SK-N-SH treated with all-trans-retinoic acid at 6 μM for 48 hours (cell line): ENCODE results near the gene TAF1C.

Experiments
- ATAC-seq: fragments of 200-7000 bp; cut with Tn5 transposase; 3 replicates; pipeline ENCODE4 v1.9.1; 2020; ENCODE audit warnings: mild to moderate bottlenecking, moderate library complexity
- ARNTL ChIP-seq: fragments of 450-650 bp; formaldehyde crosslinking; IDR thresholded peaks from 2 replicates; pipeline ENCODE4 v1.5.0; 2020; ENCODE audit warnings: low read depth, mild to moderate bottlenecking, moderate library complexity, borderline replicate concordance
- CREB5 ChIP-seq: fragments of 250-450 bp; sonication (Bioruptor Pico); IDR thresholded peaks from 2 replicates; pipeline ENCODE4 v1.5.1; 2020; ENCODE audit warnings: low read depth, mild to moderate bottlenecking, moderate library complexity
- CSDC2 ChIP-seq: fragments of 250-450 bp; sonication (Bioruptor Pico); IDR thresholded peaks from 2 replicates; pipeline ENCODE4 v1.5.0; 2020; ENCODE audit warnings: mild to moderate bottlenecking, moderate library complexity
- ESRRG ChIP-seq: fragments of 250-450 bp; sonication (Bioruptor Pico); IDR thresholded peaks from 2 replicates; pipeline ENCODE4 v1.6.1; 2021; ENCODE audit warnings: mild to moderate bottlenecking
- ISL1 ChIP-seq: fragments of 250-450 bp; sonication (Bioruptor Pico); IDR thresholded peaks from 2 replicates; pipeline ENCODE4 v2.1.2; 2022; ENCODE audit warnings: mild to moderate bottlenecking, moderate library complexity
- OSR1 ChIP-seq: fragments of 250-450 bp; sonication (Bioruptor Pico); IDR thresholded peaks from 2 replicates; pipeline ENCODE4 v1.8.0; 2022; ENCODE audit warnings: moderate library complexity, mild to moderate bottlenecking, inconsistent platforms
- PATZ1 ChIP-seq: fragments of 250-450 bp; sonication (Bioruptor Pico); IDR thresholded peaks from 2 replicates; pipeline ENCODE4 v1.8.0; 2020; ENCODE audit warnings: mild to moderate bottlenecking, moderate library complexity, borderline replicate concordance
- PPARA ChIP-seq: fragments of 250-450 bp; sonication (Bioruptor Pico); IDR thresholded peaks from 2 replicates; pipeline ENCODE4 v1.5.0; 2020; ENCODE audit warnings: mild to moderate bottlenecking, borderline replicate concordance
- RARB ChIP-seq: fragments of 250-450 bp; sonication (Bioruptor Pico); IDR thresholded peaks from 2 replicates; pipeline ENCODE4 v1.8.0; 2021; ENCODE audit warnings: mild to moderate bottlenecking, moderate library complexity
- SNAI2 ChIP-seq: fragments of 250-450 bp; sonication (Bioruptor Pico); IDR thresholded peaks from 2 replicates; pipeline ENCODE4 v1.5.0; 2020; ENCODE audit warnings: mild to moderate bottlenecking, moderate library complexity
- TCF4 ChIP-seq: fragments of 250-450 bp; sonication (Bioruptor Pico); IDR thresholded peaks from 2 replicates; pipeline ENCODE4 v1.8.0; 2021; ENCODE audit warnings: mild to moderate bottlenecking, moderate library complexity, borderline replicate concordance
- TOX ChIP-seq: fragments of 250-450 bp; sonication (Bioruptor Pico); IDR thresholded peaks from 2 replicates; pipeline ENCODE4 v1.8.0; 2021; ENCODE audit warnings: mild to moderate bottlenecking, moderate library complexity, borderline replicate concordance
- TSHZ2 ChIP-seq: fragments of 250-450 bp; sonication (Bioruptor Pico); IDR thresholded peaks from 2 replicates; pipeline ENCODE4 v1.5.0; 2020; ENCODE audit warnings: mild to moderate bottlenecking, moderate library complexity
- ZC3H10 ChIP-seq: fragments of 250-450 bp; sonication (Bioruptor Pico); IDR thresholded peaks from 2 replicates; pipeline ENCODE4 v1.5.1; 2021; ENCODE audit warnings: mild to moderate bottlenecking, moderate library complexity
- ZFP3 ChIP-seq: fragments of 250-450 bp; sonication (Bioruptor Pico); IDR thresholded peaks from 2 replicates; pipeline ENCODE4 v1.5.0; 2020; ENCODE audit warnings: mild to moderate bottlenecking, moderate library complexity
- ZFP30 ChIP-seq: fragments of 450-650 bp; formaldehyde crosslinking; IDR thresholded peaks from 2 replicates; pipeline ENCODE4 v1.5.0; 2022; ENCODE audit warnings: mild to moderate bottlenecking, moderate library complexity
- ZNF565 ChIP-seq: fragments of 450-650 bp; formaldehyde crosslinking; conservative IDR thresholded peaks from 2 replicates; pipeline ENCODE4 v1.5.0; 2020; ENCODE audit warnings: low read depth, mild to moderate bottlenecking, moderate library complexity
- ZNF70 ChIP-seq: fragments of 450-650 bp; formaldehyde crosslinking; IDR thresholded peaks from 2 replicates; pipeline ENCODE4 v1.5.0; 2020; ENCODE audit warnings: mild to moderate bottlenecking, moderate library complexity
- ZNF8 ChIP-seq: fragments of 450-650 bp; formaldehyde crosslinking; IDR thresholded peaks from 2 replicates; pipeline ENCODE4 v1.5.0; 2020; ENCODE audit warnings: mild to moderate bottlenecking, moderate library complexity
- TF ChIP-seq, protein P1 (sequence below): fragments of 250-450 bp; sonication (Bioruptor Pico); IDR thresholded peaks from 2 replicates; pipeline ENCODE4 v1.8.0; 2021; ENCODE audit warnings: low read depth, mild to moderate bottlenecking, moderate library complexity, borderline replicate concordance

TAF1C gene

GRCh38 chr16:84165746-84166145, 21.1 kb downstream of the TAF1C start:
- TF ChIP-seq TSHZ2 (CRISPR knock-in tag), result no peak
- TF ChIP-seq TCF4 (CRISPR knock-in tag), result no peak
- TF ChIP-seq OSR1, result no peak
- no peak for TF ChIP-seq ISL1
- no peak for TF ChIP-seq RARB
- no peak for TF ChIP-seq ZNF70 (CRISPR knock-in tag)
- no peak for TF ChIP-seq PATZ1 (CRISPR knock-in tag)
- TF ChIP-seq ZFP3, result no peak
- no peak for TF ChIP-seq ZFP30 (CRISPR knock-in tag)
- TF ChIP-seq SNAI2, result no peak
- TF ChIP-seq ESRRG (CRISPR knock-in tag), result no peak
- TF ChIP-seq ARNTL (CRISPR knock-in tag), result no peak
- TF ChIP-seq CREB5, result no peak
- no peak for TF ChIP-seq TOX (CRISPR knock-in tag)
- TF ChIP-seq PPARA (CRISPR knock-in tag), result no peak
- TF ChIP-seq, all 23 proteins: peak for 0

GRCh38 chr16:84161801-84162200, 25.1 kb downstream of the TAF1C start:
- no peak for ATAC-seq
- no peak for TF ChIP-seq OSR1
- no peak for TF ChIP-seq PPARA (CRISPR knock-in tag)
- TF ChIP-seq CREB5, result no peak

More at GRCh38 chr16:84165746-84166145, 21.1 kb downstream of the TAF1C start:
- no peak for ATAC-seq

GRCh38 chr16:84161037-84161436, 25.8 kb downstream of the TAF1C start:
- no peak for ATAC-seq
- TF ChIP-seq CSDC2 (no peak), SNAI2 (no peak), PATZ1 (CRISPR knock-in tag) (no peak), TOX (CRISPR knock-in tag) (no peak), ISL1 (no peak), ZNF70 (CRISPR knock-in tag) (no peak), ZNF565 (CRISPR knock-in tag) (no peak), OSR1 (no peak), TCF4 (CRISPR knock-in tag) (no peak), ESRRG (CRISPR knock-in tag) (no peak), ZC3H10 (CRISPR knock-in tag) (no peak), ARNTL (CRISPR knock-in tag) (no peak), TSHZ2 (CRISPR knock-in tag) (no peak), CREB5 (no peak), ZFP30 (CRISPR knock-in tag) (no peak), ZNF8 (no peak)
- TF ChIP-seq, protein P1, sequence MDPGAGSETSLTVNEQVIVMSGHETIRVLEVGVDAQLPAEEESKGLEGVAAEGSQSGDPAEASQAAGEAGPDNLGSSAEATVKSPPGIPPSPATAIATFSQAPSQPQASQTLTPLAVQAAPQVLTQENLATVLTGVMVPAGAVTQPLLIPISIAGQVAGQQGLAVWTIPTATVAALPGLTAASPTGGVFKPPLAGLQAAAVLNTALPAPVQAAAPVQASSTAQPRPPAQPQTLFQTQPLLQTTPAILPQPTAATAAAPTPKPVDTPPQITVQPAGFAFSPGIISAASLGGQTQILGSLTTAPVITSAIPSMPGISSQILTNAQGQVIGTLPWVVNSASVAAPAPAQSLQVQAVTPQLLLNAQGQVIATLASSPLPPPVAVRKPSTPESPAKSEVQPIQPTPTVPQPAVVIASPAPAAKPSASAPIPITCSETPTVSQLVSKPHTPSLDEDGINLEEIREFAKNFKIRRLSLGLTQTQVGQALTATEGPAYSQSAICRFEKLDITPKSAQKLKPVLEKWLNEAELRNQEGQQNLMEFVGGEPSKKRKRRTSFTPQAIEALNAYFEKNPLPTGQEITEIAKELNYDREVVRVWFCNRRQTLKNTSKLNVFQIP, result no peak
